Testis (tissue), 2 donors: ENCODE data around the gene CFAP61.

Experiments
- CTCF ChIP-seq, 3 experiments: fragments of 450-650 bp in 2 of 3; fragments of 200-600 bp in 1 of 3; sonication (generic) in 1 of 3; IDR thresholded peaks; one replicate each; pipeline ENCODE4 v1.5.1; 2016 to 2019; ENCODE audit warnings: antibody characterized with exemption in 3 of 3, mild to moderate bottlenecking in 2 of 3, moderate library complexity in 1 of 3
- POLR2A ChIP-seq: fragments of 450-650 bp; IDR thresholded peaks from one replicate; pipeline ENCODE4 v1.6.1; 2017; ENCODE audit warnings: antibody characterized with exemption, mild to moderate bottlenecking, moderate library complexity

- no peak for TF ChIP-seq CTCF (IDR thresholded peaks at IDR 0.05)
- no peak for TF ChIP-seq POLR2A
Observed at GRCh38 chr20:20331156-20331555, 278.8 kb downstream of the CFAP61 start.
